ENCODE data around the gene ZBTB45.
A peak's percentile ranks its signal among the peaks of the same experiment; 100 is the strongest.

ZBTB45 gene

GRCh38 chr19:58519355-58520256 is at the start of gene ZBTB45:
Gene ZBTB45 (minus strand): TSS chr19:58519810. CDS start chr19:58517673, 2,137 bp downstream.
- Mint-ChIP-seq H3K4me1 (ENCODE audit: low read depth) (peaks cover 36% of the 10 kb centered on the region), H3K27ac (peak within 1 kb of the TSS; percentile 97), H3K27me3 (ENCODE audit: low read depth) (no peaks in the 10 kb centered on the region), H3K36me3 (ENCODE audit: low read depth) (peaks cover 15% of the 10 kb centered on the region), H3K4me3 (peak within 1 kb of the TSS; percentile 100), H3K9me3 (no peaks in the 10 kb centered on the region)

DNA sequence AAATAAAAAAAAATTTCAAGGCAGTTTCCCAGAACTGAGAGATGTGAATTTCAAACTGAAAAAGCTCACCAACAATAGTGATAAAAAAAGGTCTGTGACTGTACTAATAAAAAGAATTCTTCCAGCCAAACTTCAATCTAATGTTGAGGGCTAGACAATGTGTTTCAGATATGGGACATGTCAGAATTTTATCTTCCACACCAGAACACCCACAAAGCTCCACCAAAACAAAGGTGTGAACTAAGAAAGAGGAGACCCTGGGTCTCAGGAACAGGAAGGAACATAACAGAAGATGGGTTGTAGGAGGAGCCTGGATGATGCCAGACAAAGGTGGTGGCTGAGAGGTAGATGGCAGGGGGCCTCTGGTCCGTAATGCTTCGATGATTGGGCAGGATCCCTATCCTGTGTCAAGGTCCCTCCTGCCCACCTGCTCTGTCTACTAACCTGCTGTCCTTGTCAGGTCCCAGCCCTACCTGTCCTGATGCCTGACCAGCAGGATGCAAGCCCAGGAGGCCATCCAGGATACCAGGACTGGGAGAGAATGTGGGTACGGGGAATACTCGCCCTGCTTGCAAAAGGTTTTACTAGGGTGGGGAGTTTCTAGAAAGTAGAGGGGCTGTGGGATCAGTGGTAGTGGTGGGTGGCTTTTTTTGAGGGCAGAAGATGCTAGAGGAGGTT is 49.0 kb upstream of the ZBTB45 start:
- H3K4me1 Mint-ChIP-seq (ENCODE audit: low read depth), result peaks cover 31% of the 10 kb centered on the region
- no peaks in the 10 kb centered on the region for H3K27me3 Mint-ChIP-seq (ENCODE audit: low read depth)
- no peaks in the 10 kb centered on the region for H3K9me3 Mint-ChIP-seq
- H3K27ac Mint-ChIP-seq, result peak overlapping the region; percentile 15
- peaks cover 17% of the 10 kb centered on the region for H3K36me3 Mint-ChIP-seq (ENCODE audit: low read depth)
- H3K4me3 Mint-ChIP-seq, result no peak overlapping the region

DNA sequence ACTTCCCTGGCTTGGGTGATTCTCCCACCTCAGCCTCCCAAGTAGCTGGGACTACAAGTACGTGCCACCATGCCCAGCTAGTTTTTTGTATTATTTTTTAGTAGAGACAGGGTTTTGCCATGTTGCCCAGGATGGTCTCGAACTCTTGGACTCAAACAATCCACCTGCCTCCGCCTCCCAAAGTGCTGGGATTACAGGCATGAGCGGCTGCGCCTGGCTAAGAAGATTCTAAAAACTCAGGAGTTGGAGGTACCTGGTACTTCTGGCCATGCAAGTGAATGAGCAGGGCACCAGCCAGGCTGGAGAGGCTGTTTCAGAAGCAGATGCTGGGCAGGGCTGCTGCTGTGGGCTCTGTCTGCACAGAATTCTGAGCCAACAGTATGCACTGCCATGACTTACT is 47.4 kb upstream of the ZBTB45 start:
- no peak overlapping the region for H3K4me3 Mint-ChIP-seq
- peaks cover 29% of the 10 kb centered on the region for H3K4me1 Mint-ChIP-seq (ENCODE audit: low read depth)
- no peaks in the 10 kb centered on the region for H3K9me3 Mint-ChIP-seq
- H3K36me3 Mint-ChIP-seq (ENCODE audit: low read depth), result peaks cover 19% of the 10 kb centered on the region
- H3K27ac Mint-ChIP-seq, result no peak overlapping the region
- no peaks in the 10 kb centered on the region for H3K27me3 Mint-ChIP-seq (ENCODE audit: low read depth)

DNA sequence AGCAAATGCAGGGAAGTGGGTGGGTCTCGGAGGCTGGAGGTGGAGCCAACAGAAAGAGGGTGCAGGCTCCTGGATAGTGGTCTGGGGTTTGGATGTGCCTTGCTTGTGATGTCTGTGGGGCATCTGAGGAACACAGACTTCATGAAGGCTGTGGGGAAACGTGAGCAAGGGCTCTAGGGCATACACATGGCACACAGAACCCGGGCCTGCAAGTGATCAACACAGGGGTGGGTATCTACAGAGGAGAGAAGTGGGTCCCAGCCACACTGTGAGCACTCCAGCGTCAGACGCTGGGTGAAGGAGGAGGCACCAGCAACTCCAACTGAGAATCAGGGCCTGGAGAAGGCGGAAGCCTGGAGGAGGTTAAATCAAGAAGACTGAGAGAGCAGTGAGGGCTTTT is 44.2 kb upstream of the ZBTB45 start:
- Mint-ChIP-seq H3K27ac (peak overlapping the region; percentile 67), H3K36me3 (ENCODE audit: low read depth) (peaks cover 19% of the 10 kb centered on the region), H3K27me3 (ENCODE audit: low read depth) (no peaks in the 10 kb centered on the region), H3K4me1 (ENCODE audit: low read depth) (peaks cover 49% of the 10 kb centered on the region), H3K9me3 (no peaks in the 10 kb centered on the region), H3K4me3 (peak overlapping the region; percentile 82)

- Mint-ChIP-seq H3K4me1 (ENCODE audit: low read depth) (peaks cover 46% of the 10 kb centered on the region), H3K27ac (peak overlapping the region; percentile 72)
Observed at GRCh38 chr19:58563034-58563573, 43.5 kb upstream of the ZBTB45 start.

GRCh38 chr19:58562122-58563033 is 42.8 kb upstream of the ZBTB45 start:
- peak overlapping the region; percentile 72 for H3K27ac Mint-ChIP-seq
- H3K4me3 Mint-ChIP-seq, result peak overlapping the region; percentile 82
- H3K4me1 Mint-ChIP-seq (ENCODE audit: low read depth), result peaks cover 50% of the 10 kb centered on the region
- H3K36me3 Mint-ChIP-seq (ENCODE audit: low read depth), result peaks cover 17% of the 10 kb centered on the region
- no peaks in the 10 kb centered on the region for H3K27me3 Mint-ChIP-seq (ENCODE audit: low read depth)
- H3K9me3 Mint-ChIP-seq, result no peaks in the 10 kb centered on the region

More at GRCh38 chr19:58563034-58563573, 43.5 kb upstream of the ZBTB45 start:
- H3K27me3 Mint-ChIP-seq (ENCODE audit: low read depth), result no peaks in the 10 kb centered on the region
- H3K36me3 Mint-ChIP-seq (ENCODE audit: low read depth), result peaks cover 13% of the 10 kb centered on the region
- no peaks in the 10 kb centered on the region for H3K9me3 Mint-ChIP-seq
- H3K4me3 Mint-ChIP-seq, result peak overlapping the region; percentile 82

GRCh38 chr19:58561373-58562121 is 41.9 kb upstream of the ZBTB45 start:
- Mint-ChIP-seq H3K9me3 (no peaks in the 10 kb centered on the region), H3K27ac (peak overlapping the region; percentile 62), H3K27me3 (ENCODE audit: low read depth) (no peaks in the 10 kb centered on the region), H3K36me3 (ENCODE audit: low read depth) (peaks cover 24% of the 10 kb centered on the region), H3K4me3 (peak overlapping the region; percentile 61), H3K4me1 (ENCODE audit: low read depth) (peaks cover 55% of the 10 kb centered on the region)

- Mint-ChIP-seq H3K27me3 (ENCODE audit: low read depth) (no peaks in the 10 kb centered on the region), H3K4me1 (ENCODE audit: low read depth) (peaks cover 59% of the 10 kb centered on the region), H3K27ac (peak overlapping the region; percentile 94), H3K4me3 (peak overlapping the region; percentile 61), H3K9me3 (no peaks in the 10 kb centered on the region), H3K36me3 (ENCODE audit: low read depth) (peaks cover 29% of the 10 kb centered on the region)
Observed at GRCh38 chr19:58560921-58561320, 41.3 kb upstream of the ZBTB45 start.

- Mint-ChIP-seq H3K9me3 (no peaks in the 10 kb centered on the region), H3K4me1 (ENCODE audit: low read depth) (peaks cover 63% of the 10 kb centered on the region), H3K27ac (peak overlapping the region; percentile 94), H3K36me3 (ENCODE audit: low read depth) (peaks cover 31% of the 10 kb centered on the region), H3K4me3 (peak overlapping the region; percentile 97), H3K27me3 (ENCODE audit: low read depth) (no peaks in the 10 kb centered on the region)
Observed at GRCh38 chr19:58560007-58560887, 40.6 kb upstream of the ZBTB45 start.

- Mint-ChIP-seq H3K4me1 (ENCODE audit: low read depth) (peaks cover 65% of the 10 kb centered on the region), H3K27me3 (ENCODE audit: low read depth) (no peaks in the 10 kb centered on the region), H3K9me3 (no peaks in the 10 kb centered on the region), H3K36me3 (ENCODE audit: low read depth) (peaks cover 36% of the 10 kb centered on the region), H3K4me3 (peak overlapping the region; percentile 97), H3K27ac (peak overlapping the region; percentile 94)
Observed at GRCh38 chr19:58559275-58560006, 39.8 kb upstream of the ZBTB45 start.

DNA sequence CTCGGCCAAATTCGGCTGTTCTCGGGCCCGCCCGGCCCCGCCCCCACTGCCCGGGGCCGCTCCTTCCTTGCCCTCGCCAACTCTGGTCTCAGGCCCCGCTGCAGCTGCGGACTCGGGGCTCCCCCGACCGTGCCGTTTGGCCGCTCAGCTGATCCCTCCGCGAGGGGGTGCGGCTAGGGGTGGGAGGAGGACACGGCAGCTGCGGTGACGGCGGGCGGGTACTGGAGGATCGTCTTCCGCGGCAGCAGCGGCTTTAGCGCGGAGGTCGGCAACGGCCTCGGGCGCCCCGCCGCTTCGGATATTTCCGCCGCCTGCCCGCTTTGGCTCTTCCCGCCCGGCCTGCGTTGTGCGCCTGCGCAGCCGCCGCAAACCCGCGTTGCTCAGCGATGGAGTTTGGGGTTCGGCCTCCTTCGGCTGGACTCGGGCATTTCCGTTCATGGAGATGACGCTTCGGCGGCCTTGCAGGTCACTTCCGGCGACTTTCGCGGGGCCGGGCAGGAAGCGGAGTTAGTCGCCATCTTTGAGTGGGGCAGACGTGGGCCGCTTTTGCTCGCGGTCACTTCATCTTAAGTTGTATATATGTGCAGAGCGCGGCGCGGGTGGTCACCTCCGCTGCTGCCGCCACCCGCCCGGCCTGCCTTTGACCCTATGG is 39.1 kb upstream of the ZBTB45 start:
- H3K36me3 Mint-ChIP-seq (ENCODE audit: low read depth), result peaks cover 42% of the 10 kb centered on the region
- H3K4me1 Mint-ChIP-seq (ENCODE audit: low read depth), result peaks cover 64% of the 10 kb centered on the region
- no peaks in the 10 kb centered on the region for H3K9me3 Mint-ChIP-seq
- peak overlapping the region; percentile 94 for H3K27ac Mint-ChIP-seq
- peak overlapping the region; percentile 97 for H3K4me3 Mint-ChIP-seq
- no peaks in the 10 kb centered on the region for H3K27me3 Mint-ChIP-seq (ENCODE audit: low read depth)

Data from T-helper 1 cell treated with Interleukin-12 subunit alpha and Interleukin-12 subunit beta and Interleukin-4 antibody, amounts not matched to agents 30 μg/mL and 1 μg/mL, for 36 hours (primary cell).